DMS53 treated with DMSO at 0.1 percent for 48 hours (cell line): Measurements from ENCODE around the gene ZNF837.

Experiments used
- DNase-seq: peaks from one replicate; lab custom pipeline; 2025; ENCODE audit not compliant: unreplicated experiment; lab: John Stamatoyannopoulos, UW

Gene ZNF837

DNA sequence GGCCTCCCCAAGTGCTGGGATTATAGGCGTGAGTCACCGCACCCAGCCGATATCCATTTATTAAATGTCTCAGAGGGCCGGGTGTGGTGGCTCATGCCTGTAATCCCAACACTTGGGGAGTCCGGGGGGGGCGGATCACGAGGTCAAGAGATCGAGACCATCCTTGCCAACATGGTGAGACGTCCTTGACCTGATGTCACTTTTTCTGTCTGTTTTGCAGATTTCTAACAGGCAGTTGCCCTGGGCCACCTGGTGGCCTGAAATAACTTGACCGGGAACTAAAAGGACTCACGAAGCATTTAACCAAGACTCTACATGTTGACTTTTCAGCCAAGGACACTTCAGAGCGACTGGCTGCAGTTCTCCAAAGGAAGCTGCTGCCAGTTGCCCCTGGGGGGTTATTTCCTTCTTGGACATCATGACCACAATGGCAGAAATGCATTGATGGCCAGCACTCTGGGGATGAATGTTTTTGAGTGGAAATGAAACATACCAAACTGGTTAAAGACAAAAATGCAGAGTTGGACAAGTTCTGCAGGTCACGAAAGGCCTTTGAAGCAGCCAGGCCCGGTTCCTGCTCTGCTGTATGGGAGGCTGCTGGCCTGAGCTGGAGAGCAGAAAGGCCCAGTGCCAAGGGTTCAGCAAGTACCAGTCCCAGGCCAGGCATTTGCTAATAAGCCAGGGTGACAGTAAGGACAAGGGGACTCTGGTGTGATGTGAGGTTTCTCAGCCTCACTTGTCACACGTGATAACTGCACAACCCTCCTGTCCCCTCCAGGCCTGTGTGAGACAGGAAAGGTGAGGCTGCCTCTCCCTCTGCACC is 8.3 kb downstream of the ZNF837 start:
- no peak for DNase-seq

DNA sequence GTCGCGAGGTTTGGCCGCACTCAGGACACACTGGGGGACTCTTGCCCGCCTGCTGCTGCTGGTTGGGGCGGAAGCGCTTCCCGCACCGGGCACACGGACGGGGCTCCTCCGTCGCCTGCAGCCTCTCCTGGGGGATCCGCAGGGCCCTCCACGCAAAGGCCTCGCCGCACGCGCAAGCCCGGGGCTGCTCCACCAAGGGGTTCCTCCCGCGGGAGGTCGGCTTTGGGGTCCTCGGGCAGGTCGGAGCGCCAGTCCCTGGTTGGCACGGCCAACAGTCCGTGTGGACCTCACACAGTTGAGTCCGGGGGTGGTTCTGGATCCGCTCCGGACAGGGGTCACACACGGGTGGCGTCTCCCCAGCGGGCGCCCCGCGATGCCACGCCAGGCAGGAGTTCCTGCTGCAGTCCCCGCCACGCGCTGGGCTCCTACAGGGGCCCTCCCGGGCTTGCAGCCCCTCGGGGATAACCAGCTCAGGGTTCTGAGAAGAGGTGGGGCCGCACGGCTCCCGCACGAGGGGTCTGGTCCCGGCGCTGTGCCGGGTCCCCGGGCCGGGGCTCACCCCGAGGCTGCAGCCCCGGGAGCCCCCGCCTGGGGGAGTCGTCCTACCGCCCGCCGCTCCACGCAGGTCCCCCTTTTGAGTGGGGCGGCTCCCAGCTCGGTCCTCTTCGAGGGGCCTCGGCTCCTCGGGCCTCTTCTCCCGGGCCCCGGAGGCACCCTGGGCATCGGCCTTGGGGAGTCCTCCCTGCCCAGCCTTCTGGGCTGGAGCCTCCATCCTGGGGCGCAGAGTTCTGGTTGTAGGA is 12.1 kb downstream of the ZNF837 start:
- DNase-seq, result no peak

DNA sequence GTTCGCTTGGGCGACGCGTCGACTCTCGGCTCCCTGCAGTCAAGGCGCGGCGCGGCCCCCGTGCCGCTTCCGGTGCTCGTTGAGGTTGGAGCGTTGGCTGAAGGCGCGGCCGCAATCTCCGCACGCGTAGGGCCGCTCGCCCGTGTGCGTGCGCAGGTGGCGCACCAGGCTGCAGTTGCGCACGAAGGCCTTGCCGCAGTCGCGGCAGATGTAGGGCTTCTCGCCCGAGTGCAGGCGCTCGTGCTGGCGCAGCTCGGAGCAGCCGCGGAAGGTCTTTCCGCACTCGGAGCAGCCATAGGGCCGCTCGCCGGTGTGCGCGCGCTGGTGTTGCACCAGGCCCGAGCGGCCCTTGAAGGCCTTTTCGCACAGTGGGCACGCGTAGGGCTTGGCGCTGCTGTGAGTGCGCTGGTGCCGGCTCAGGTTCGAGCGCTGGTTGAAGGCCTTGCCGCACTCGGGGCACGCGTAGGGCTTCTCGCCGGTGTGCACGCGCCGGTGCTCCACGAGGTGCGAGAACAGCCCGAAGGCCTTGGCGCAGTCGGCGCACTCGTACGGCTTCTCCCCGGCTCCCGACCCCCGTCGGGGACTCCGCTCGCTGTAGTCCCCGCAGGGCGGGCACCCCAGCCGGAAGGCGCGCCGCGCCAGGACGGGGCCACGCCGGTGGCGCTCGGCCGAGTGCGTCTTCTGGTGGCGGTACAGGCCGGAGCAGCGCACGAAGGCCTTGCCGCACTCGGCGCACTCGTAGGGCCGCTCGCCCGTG is 13.0 kb downstream of the ZNF837 start:
- no peak for DNase-seq

DNA sequence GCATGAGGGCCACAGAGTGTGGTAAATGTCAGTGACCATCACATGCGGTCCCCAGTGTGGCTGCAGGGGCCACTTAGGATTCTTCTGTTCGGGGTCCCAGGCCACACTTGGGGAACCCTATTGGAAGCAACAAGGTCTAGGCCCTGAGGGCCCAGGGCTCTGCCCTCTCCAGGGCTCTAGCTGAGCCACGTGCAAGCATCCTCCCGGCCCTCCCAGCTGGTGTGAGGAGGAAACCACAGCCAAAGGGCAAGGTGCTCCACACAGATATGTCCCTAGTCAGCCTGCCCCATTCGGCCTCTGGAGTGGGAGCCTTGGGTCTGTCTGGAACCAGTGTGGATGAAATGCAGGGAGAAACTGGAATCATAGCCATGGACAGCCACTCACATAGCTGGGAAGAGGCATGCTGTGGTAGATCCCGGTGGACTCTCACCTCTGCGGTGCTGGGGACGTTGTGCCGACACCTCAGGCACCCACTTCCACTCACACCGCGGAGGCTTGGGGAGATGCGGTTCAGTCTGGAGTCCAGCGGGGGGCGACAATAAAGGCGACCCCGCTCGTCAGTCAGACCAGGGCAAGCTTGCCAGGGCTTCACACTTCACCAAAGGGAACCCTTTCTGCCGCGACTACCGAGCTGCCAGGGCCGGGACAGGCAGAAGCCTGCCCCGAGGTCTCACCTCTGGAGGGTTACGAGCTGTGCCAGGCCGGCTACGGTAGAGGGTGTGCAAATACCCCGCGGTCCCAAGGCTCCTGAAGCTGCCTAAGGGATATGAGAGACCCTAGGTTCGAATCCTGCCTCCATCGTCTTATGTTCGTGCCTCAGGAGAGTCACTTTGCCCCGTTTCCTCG is 14.0 kb downstream of the ZNF837 start:
- no peak for DNase-seq

- no peak for DNase-seq
Measured at GRCh38 chr19:58364146-58364545, 16.7 kb downstream of the ZNF837 start.

DNA sequence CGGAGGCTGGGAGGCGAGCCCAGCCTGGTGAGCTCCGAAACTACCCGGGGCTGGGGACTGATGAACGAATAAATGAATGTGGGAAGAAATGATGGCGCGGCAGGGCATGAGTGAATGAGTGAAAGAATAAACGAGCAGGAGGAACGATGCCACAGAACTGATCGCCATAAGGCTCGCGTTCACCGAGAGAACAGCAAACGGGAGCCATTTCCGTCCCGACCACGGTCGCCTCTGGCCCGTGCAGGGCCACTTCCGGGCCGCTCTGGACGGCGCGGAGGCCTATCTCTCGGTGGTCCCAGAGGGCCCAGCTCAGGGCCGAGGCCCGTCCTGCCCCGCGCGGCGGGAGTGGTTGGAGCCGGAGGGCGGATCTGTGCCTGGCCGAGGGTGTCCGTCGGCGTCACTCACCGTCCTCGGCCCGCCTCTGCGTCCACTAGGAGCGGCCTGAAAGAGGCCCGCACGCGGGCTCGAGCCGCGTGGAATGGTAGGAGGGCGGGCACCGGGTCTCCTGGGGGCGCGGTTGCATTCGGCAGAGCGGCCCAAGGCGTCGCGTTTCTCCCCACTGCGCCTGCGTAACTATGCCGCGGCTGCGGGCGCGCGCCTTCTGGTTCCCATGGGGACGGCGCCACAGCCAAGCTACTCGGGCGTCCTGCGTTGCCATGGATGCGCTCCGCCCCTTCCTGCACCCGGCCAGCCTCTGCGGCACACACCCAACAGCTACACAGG is 18.4 kb downstream of the ZNF837 start, which contains the start of gene ZNF497:
TSS of gene ZNF497 (minus strand) at position 480 of the 723 bp plus-strand sequence. CDS start 5,116 bp downstream, outside the sequence.
- peak; percentile 90 for DNase-seq

DNA sequence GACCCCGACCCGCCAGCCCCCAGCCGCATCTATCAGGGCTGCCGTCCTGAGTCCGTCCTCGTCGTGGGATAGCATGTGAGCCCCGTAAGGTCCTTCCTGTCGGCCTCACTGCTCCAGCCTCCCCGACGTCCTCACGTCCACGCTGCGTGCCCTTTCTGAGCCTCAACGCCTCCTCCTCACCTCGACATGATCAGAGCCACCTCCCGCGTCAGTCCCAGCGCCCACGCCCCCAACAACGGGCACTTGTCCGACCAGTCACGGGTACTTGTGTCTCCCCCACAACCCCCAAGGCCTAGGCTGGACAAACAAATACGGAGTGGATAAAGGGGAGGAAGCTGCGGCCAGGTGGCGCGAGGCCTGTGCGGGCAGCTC is 18.9 kb downstream of the ZNF837 start:
- no peak for DNase-seq

- DNase-seq, result no peak
Measured at GRCh38 chr19:58357481-58358145, 23.2 kb downstream of the ZNF837 start.

GRCh38 chr19:58356766-58357480 is 23.9 kb downstream of the ZNF837 start:
- peak; percentile 12 for DNase-seq

GRCh38 chr19:58355908-58356765 is 24.7 kb downstream of the ZNF837 start:
- peak; percentile 10 for DNase-seq

- no peak for DNase-seq
Measured at GRCh38 chr19:58355215-58355796, 25.5 kb downstream of the ZNF837 start.

DNA sequence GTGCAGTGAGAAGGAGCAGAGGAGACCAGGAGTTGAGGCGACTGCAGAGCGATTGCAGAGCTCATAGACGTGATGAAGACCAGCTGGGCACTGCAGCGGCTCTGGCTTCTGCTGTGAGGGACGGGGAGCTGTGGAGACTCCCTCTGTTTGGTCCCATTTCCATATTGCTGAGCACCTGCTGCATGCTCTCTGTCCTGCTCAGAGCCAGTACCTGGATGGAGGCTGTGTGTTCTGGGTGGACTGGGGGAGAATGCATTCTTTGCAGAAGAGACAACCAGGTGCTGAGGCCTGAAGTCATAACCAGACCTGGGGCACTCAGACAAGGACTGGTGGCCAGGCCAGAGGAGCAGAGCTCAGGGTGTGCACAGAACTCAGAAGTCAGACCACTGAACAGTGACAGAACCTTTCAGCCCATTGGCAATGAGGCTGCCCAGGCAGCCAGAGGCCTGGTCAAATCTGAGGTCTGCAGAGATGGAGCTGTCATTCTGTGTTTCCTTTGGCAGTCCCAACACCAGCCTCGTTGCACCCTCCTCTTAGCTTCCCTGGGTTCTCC is 26.3 kb downstream of the ZNF837 start:
- no peak for DNase-seq

- DNase-seq, result no peak
Measured at GRCh38 chr19:58353717-58354477, 26.9 kb downstream of the ZNF837 start.

DNA sequence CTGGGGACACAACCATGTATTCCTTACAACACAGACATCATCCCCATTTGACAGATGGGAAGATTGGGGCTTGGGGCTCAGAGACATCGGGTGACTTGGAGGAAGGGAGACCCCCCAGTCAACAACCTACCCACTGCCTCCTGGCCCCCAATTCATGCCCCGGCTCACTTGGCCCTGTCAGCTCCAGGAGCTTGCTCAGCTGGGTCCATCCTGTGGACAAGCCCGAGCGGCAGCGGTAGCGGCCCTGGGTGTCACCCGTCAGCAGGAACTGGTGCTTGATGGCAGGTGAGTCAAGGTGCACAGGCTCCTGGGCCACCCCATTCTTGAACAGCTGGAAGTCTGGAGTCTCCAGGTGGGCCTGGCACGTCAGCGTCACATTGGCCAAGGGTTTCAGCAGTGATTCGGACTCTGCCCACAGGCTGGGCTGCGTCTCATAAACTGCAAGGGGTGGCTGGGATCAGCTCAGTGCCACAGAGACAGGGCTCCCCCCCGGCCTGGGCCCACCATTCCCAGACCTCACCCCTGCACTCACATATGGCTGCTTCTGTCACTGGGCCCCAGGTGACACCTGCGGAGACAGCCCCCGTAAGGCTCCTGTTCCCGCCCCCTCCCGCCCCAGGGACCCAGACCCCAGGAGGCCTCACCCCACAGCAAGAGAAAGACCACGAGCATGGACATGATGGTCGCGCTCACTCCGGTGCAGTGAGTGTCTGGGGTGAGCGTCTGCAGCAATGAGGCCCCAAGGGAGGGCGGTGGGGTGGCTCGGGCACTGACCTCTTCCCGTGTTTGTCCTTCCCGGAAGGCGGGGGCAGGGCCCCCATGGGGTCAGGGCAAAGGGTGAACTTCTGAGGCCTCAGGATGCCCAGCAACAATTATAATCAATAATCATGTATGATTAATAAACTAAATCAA is 27.8 kb downstream of the ZNF837 start, which contains the start of gene A1BG:
TSS of gene A1BG (minus strand) at position 733 of the 912 bp plus-strand sequence. CDS start at position 678, 55 bp downstream.
- no peak for DNase-seq
